ENCODE data around the gene NEURL1B.

- TF ChIP-seq ZNF274 (IDR thresholded peaks at IDR 0.05; ENCODE audit: low read depth, low read length) (no peak), YY1 (IDR thresholded peaks at IDR 0.05; ENCODE audit: insufficient read depth, insufficient read length) (no peak), SUZ12 (IDR thresholded peaks at IDR 0.05; ENCODE audit: extremely low read depth, insufficient read depth, insufficient read length) (no peak)
These were observed 72.2 kb downstream of the NEURL1B start for GRCh38 chr5:172713113-172713808.
